ENCODE data around the gene ADAMTS2.

Gene ADAMTS2

DNA sequence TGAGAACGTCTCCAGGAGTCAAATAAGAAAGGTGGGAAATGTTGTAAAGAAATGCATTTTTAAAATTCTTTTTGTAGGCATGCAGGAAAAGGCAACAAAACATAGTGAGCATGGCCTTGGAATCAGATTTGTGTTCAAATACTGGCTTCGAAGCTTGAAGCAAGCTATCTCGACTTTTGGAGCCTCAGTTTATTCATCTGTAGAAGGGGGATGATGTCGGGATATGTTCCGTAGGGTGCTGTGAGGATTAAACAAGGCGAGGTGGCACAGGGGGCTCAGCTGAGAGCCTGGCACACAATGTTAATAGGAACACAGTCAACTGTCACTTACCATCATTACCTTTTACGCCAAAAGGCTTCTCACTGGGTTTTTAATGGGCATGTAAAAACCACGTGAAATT is 4.8 kb downstream of the ADAMTS2 start:
- Histone ChIP-seq H3K9ac (ENCODE audit: low read depth, low read length) (no peak overlapping the region), H3K27ac (ENCODE audit: low read length) (no peak overlapping the region), H3K4me1 (ENCODE audit: insufficient read depth, low read length) (0 out of 2 replicates have a peak, but pooled peaks cover under 1% of the 10 kb centered on the region), H3K4me3 (ENCODE audit: low read depth in 1 of 2, low read length in 2 of 2) (no peak overlapping the region), H3K36me3 (ENCODE audit: insufficient read depth, low read length) (no peaks in the 10 kb centered on the region), H3K9me3 (ENCODE audit: insufficient read depth, low read length, severe bottlenecking) (no peaks in the 10 kb centered on the region), H3K4me2 (ENCODE audit: insufficient read depth, low read length) (no peak overlapping the region), H3K79me2 (ENCODE audit: insufficient read depth, low read length) (no peaks in the 10 kb centered on the region), H2AFZ (ENCODE audit: low read depth, low read length) (no peak overlapping the region), H3K27me3 (ENCODE audit: insufficient read depth, low read length, poor library complexity) (peaks cover 5% of the 10 kb centered on the region), H4K20me1 (ENCODE audit: insufficient read depth, low read length) (0 out of 2 replicates have a peak, but pooled peaks cover 3% of the 10 kb centered on the region)
- TF ChIP-seq, protein P1, sequence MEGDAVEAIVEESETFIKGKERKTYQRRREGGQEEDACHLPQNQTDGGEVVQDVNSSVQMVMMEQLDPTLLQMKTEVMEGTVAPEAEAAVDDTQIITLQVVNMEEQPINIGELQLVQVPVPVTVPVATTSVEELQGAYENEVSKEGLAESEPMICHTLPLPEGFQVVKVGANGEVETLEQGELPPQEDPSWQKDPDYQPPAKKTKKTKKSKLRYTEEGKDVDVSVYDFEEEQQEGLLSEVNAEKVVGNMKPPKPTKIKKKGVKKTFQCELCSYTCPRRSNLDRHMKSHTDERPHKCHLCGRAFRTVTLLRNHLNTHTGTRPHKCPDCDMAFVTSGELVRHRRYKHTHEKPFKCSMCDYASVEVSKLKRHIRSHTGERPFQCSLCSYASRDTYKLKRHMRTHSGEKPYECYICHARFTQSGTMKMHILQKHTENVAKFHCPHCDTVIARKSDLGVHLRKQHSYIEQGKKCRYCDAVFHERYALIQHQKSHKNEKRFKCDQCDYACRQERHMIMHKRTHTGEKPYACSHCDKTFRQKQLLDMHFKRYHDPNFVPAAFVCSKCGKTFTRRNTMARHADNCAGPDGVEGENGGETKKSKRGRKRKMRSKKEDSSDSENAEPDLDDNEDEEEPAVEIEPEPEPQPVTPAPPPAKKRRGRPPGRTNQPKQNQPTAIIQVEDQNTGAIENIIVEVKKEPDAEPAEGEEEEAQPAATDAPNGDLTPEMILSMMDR (IDR thresholded peaks at IDR 0.05; ENCODE audit: borderline replicate concordance, extremely low read depth, low read length, poor library complexity, severe bottlenecking): no peak
- no peak for TF ChIP-seq EZH2 (IDR thresholded peaks at IDR 0.05; ENCODE audit: borderline replicate concordance, low read depth, low read length, severe bottlenecking)
- DNase-seq (no peak), ATAC-seq (ENCODE audit: insufficient read depth, low read depth) (no peak)

DNA sequence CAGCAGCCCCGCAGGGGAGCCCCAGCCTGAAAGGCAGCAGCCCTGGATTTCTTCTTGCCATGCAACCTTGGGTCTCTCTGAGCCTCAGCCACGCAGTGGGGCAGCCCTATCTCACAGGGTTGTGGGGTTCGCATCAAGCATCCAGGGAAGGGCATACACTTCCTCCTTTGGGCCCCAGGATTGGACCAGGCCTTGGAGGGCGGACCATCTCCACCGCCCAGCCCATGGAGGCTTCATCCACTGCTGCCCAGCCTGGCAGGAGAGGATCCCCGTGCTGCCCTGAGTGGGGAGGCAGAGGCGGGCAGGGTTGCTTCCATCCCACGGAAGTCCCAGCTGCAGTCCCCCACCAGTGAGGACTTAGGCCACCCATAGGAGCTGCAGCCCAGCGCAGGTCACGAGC is 5.3 kb downstream of the ADAMTS2 start:
- Histone ChIP-seq H3K9ac (ENCODE audit: low read depth, low read length) (no peak overlapping the region), H3K36me3 (ENCODE audit: insufficient read depth, low read length) (no peaks in the 10 kb centered on the region), H3K4me3 (ENCODE audit: low read depth in 1 of 2, low read length in 2 of 2) (no peak overlapping the region), H3K27me3 (ENCODE audit: insufficient read depth, low read length, poor library complexity) (peaks cover 4% of the 10 kb centered on the region), H3K79me2 (ENCODE audit: insufficient read depth, low read length) (no peaks in the 10 kb centered on the region), H3K9me3 (ENCODE audit: insufficient read depth, low read length, severe bottlenecking) (no peaks in the 10 kb centered on the region), H2AFZ (ENCODE audit: low read depth, low read length) (no peak overlapping the region), H3K4me2 (ENCODE audit: insufficient read depth, low read length) (no peak overlapping the region), H4K20me1 (ENCODE audit: insufficient read depth, low read length) (0 out of 2 replicates have a peak, but pooled peaks cover 3% of the 10 kb centered on the region), H3K4me1 (ENCODE audit: insufficient read depth, low read length) (no peaks in the 10 kb centered on the region), H3K27ac (ENCODE audit: low read length) (no peak overlapping the region)
- TF ChIP-seq EZH2 (IDR thresholded peaks at IDR 0.05; ENCODE audit: borderline replicate concordance, low read depth, low read length, severe bottlenecking): no peak
- TF ChIP-seq, protein P1 (IDR thresholded peaks at IDR 0.05; ENCODE audit: borderline replicate concordance, extremely low read depth, low read length, poor library complexity, severe bottlenecking): no peak
- no peak for ATAC-seq (ENCODE audit: insufficient read depth, low read depth)
- no peak for DNase-seq

DNA sequence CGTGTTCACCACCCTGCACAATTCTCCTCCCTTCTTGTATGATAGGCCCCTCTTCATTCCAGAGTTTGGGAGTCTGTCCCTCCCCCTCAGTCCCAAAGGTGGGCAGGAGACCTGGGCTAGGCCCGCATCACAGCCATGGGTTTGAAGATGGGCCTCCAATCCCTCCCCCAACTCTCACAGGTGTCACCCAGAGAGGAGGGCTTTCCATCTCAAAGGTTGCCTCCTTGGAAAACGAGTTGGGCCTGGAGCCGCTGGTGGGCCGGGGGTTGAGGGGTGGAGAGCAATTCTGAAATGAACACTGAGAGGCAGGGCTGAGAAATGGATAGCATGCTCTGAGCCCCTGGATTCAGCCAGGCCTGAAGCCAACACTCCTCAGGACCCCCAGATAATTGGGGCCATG is 6.2 kb downstream of the ADAMTS2 start:
- H3K79me2 ChIP-seq (ENCODE audit: insufficient read depth, low read length): no peaks in the 10 kb centered on the region
- H3K9me3 ChIP-seq (ENCODE audit: insufficient read depth, low read length, severe bottlenecking): no peaks in the 10 kb centered on the region
- H3K27ac ChIP-seq (ENCODE audit: low read length): no peak overlapping the region
- H3K4me1 ChIP-seq (ENCODE audit: insufficient read depth, low read length): no peaks in the 10 kb centered on the region
- TF ChIP-seq, protein P1 (IDR thresholded peaks at IDR 0.05; ENCODE audit: borderline replicate concordance, extremely low read depth, low read length, poor library complexity, severe bottlenecking): no peak
- no peak for TF ChIP-seq EZH2 (IDR thresholded peaks at IDR 0.05; ENCODE audit: borderline replicate concordance, low read depth, low read length, severe bottlenecking)
- no peaks in the 10 kb centered on the region for H3K36me3 ChIP-seq (ENCODE audit: insufficient read depth, low read length)
- no peak overlapping the region for H3K9ac ChIP-seq (ENCODE audit: low read depth, low read length)
- ATAC-seq (ENCODE audit: insufficient read depth, low read depth) (no peak), DNase-seq (no peak)
- H3K4me2 ChIP-seq (ENCODE audit: insufficient read depth, low read length): no peak overlapping the region
- 0 out of 2 replicates have a peak, but pooled peaks cover 3% of the 10 kb centered on the region for H4K20me1 ChIP-seq (ENCODE audit: insufficient read depth, low read length)
- peaks cover 4% of the 10 kb centered on the region for H3K27me3 ChIP-seq (ENCODE audit: insufficient read depth, low read length, poor library complexity)
- H3K4me3 ChIP-seq (ENCODE audit: low read depth in 1 of 2, low read length in 2 of 2): no peak overlapping the region
- H2AFZ ChIP-seq (ENCODE audit: low read depth, low read length): no peak overlapping the region

All from DND-41 (cell line).